Muscle of leg (tissue), 11 donors: ENCODE data around the gene SHLD1. TPM values are rescaled to one million over a fixed set of nuclear protein-coding genes. Genes with fewer than 3 reads are reported as not detected.
"Not testable (repeated sequence)": the region's sequence is repeated elsewhere in the genome, so short reads cannot be mapped to it uniquely, and the experiment has no call there.

ENCODE experiments used
- DNase-seq: peaks from one replicate; pipeline ENCODE4 v3.0.0; 2013
- H3K27ac ChIP-seq: one replicate; pipeline ENCODE4 v1.5.1; 2013; ENCODE audit warnings: mild to moderate bottlenecking, low read length, control low read depth
- H3K27me3 ChIP-seq: one replicate; pipeline ENCODE4 v1.6.1; 2013; ENCODE audit warnings: low read length; ENCODE audit not compliant: control insufficient read depth, insufficient read depth
- H3K36me3 ChIP-seq: one replicate; pipeline ENCODE4 v1.6.1; 2013; ENCODE audit warnings: low read length; ENCODE audit not compliant: control insufficient read depth, insufficient read depth
- H3K4me1 ChIP-seq: one replicate; pipeline ENCODE4 v1.6.1; 2013; ENCODE audit warnings: low read length; ENCODE audit not compliant: control insufficient read depth, insufficient read depth
- H3K4me3 ChIP-seq: one replicate; pipeline ENCODE4 v1.5.1; 2013; ENCODE audit warnings: low read length, control low read depth
- H3K9me3 ChIP-seq: replicated peaks from 2 replicates; pipeline ENCODE4 v1.6.1; 2013; ENCODE audit warnings: low read depth, low read length; ENCODE audit not compliant: control insufficient read depth
- WGBS: methylation state at CpG from one replicate; pipeline ENCODE4 v1.1.5; 2013; ENCODE audit warnings: missing lambda C conversion rate; ENCODE audit not compliant: insufficient coverage; 5-methylcytosine and 5-hydroxymethylcytosine counted together
- polyA plus RNA-seq, 8 donors: library from polyadenylated mRNA; unstranded; fragments of 120-200 nt; gene quantifications; one replicate each; pipeline versions ENCODE4 v1.2.1 to v1.2.3, GENCODE V29; 2013; ENCODE audit warnings: inconsistent platforms in 1 of 8, low replicate concordance in 1 of 8; ENCODE audit not compliant: insufficient read length in 8 of 8, insufficient read depth in 1 of 8
- total RNA-seq: library from RNA; stranded (reverse); fragments of 120-200 nt; gene quantifications from one replicate; pipeline ENCODE4 v1.2.4, GENCODE V29; 2013

Gene SHLD1
- total and polyA plus RNA-seq, 9 donors: 4.3 to 8.0 (median 6.1) TPM

DNA sequence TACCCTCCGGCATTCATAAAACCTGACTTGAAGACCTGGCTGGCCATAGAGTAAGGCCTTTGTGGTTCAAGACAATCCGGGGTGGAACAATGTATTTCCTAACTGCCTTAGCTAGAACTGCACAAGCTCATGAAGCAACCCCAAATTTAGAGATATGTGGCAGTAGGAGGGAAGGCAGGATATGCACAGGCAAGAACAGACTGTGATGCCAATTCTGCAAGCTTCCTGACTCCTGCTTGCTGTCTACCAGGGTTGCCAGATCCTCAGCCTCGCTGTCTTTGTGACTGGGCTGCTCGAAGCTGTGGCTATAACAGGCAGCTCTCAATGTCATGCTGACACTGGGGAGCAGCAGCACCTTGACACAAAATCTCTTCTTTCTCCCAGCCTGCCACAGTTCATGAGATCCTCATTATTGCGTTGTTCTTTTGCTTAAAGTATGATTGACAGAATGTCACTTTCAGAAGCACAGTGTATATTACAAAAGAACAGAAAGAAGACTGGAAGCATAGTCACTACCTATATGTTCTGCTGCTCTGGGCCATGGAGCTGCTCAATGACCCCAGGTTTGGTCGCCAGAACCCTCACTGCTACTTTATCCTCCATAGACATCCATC lies 18.3 kb upstream of the SHLD1 start:
- Histone ChIP-seq H3K27ac (no peak overlapping the region), H3K36me3 (no peaks in the 10 kb centered on the region), H3K27me3 (no peaks in the 10 kb centered on the region), H3K4me1 (peaks cover 8% of the 10 kb centered on the region), H3K4me3 (no peak overlapping the region), H3K9me3 (peaks cover 3% of the 10 kb centered on the region)
- 68% methylated on average over 2 of the region's 6 CpGs for WGBS
- no peak for DNase-seq

GRCh38 chr20:5734602-5735001 lies 15.6 kb upstream of the SHLD1 start:
- H3K27me3 ChIP-seq: no peaks in the 10 kb centered on the region
- H3K9me3 ChIP-seq: no peaks in the 10 kb centered on the region
- DNase-seq: no peak
- no peak overlapping the region for H3K27ac ChIP-seq
- H3K4me3 ChIP-seq: no peak overlapping the region
- no CpG with 5 or more reads among the region's 1 CpG for WGBS
- no peaks in the 10 kb centered on the region for H3K36me3 ChIP-seq
- peaks cover 16% of the 10 kb centered on the region for H3K4me1 ChIP-seq

DNA sequence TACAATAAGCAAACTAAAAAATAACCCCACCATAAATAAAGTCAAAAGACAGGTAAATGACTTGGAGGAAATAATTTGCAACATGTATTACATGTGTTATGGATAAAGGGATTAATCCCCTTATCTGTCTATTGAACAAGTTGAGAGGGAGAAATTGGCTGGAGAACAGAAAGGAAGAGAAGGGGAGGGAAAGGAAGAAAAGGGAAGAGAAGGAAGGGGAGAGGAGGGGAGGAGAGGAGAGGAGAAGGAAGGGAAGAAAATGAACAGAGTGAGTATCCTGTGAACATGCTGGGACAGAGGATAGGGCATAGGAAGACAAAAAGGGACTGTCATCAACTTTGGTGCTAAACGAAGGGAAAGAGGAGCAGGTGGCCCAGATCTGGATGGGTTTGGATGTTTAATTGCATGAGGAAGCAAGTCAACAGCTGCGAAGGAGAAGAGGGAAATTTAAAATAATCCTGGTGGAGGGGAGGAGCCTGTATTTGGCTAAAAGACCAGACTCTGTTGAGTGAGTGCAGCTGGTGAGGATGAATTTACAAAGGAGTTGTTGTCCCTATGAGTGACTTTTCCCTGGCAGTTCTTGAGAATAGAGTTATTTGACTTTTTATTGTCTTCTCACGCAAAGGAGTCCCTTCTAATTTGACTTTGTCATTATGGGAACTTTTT lies 14.2 kb upstream of the SHLD1 start:
- WGBS: 20% methylated on average over 2 of the region's 3 CpGs
- H3K9me3 ChIP-seq: no peaks in the 10 kb centered on the region
- H3K27me3 ChIP-seq: no peaks in the 10 kb centered on the region
- no peaks in the 10 kb centered on the region for H3K36me3 ChIP-seq
- peaks cover 16% of the 10 kb centered on the region for H3K4me1 ChIP-seq
- peak; percentile 85 for DNase-seq
- H3K4me3 ChIP-seq: no peak overlapping the region
- peak overlapping the region; percentile 59 for H3K27ac ChIP-seq

- H3K9me3 ChIP-seq: no peaks in the 10 kb centered on the region
- no peak overlapping the region for H3K27ac ChIP-seq
- WGBS: no CpG with 5 or more reads among the region's 3 CpGs
- H3K4me1 ChIP-seq: peaks cover 16% of the 10 kb centered on the region
- H3K27me3 ChIP-seq: no peaks in the 10 kb centered on the region
- H3K36me3 ChIP-seq: no peaks in the 10 kb centered on the region
- H3K4me3 ChIP-seq: no peak overlapping the region
- no peak for DNase-seq
Measured at GRCh38 chr20:5737619-5737953, 12.6 kb upstream of the SHLD1 start.

- H3K4me3 ChIP-seq: no peak overlapping the region
- no peak for DNase-seq
- H3K27ac ChIP-seq: no peak overlapping the region
- H3K36me3 ChIP-seq: no peaks in the 10 kb centered on the region
- H3K4me1 ChIP-seq: peaks cover 16% of the 10 kb centered on the region
- H3K9me3 ChIP-seq: no peaks in the 10 kb centered on the region
- no peaks in the 10 kb centered on the region for H3K27me3 ChIP-seq
- 100% methylated on average over 1 of the region's 3 CpGs for WGBS
Measured at GRCh38 chr20:5737966-5738365, 12.2 kb upstream of the SHLD1 start.

DNA sequence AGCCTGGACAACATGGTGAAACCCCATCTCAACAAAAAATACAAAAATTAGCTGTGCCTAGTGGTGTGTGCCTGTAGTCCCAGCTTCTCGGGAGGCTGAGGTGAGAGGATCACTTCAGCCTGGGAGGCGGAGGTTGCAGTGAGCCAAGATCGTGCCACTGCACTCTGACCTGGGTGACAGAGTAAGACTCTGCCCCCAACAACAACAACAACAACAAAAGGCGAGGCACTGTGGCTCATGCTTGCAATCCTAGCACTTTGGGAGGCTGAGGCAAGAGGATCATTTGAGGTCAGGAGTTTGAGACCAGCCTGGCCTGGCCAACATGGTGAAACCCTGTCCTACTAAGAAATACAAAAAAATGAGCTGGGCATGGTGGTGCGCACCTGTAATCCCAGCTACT lies 9.6 kb upstream of the SHLD1 start:
- not testable (repeated sequence) for H3K4me3 ChIP-seq, H3K9me3 ChIP-seq, H3K36me3 ChIP-seq, DNase-seq, H3K27ac ChIP-seq, H3K27me3 ChIP-seq
- WGBS: no CpG with 5 or more reads among the region's 5 CpGs
- H3K4me1 ChIP-seq: peaks cover 16% of the 10 kb centered on the region

GRCh38 chr20:5741089-5741488 lies 9.1 kb upstream of the SHLD1 start:
- H3K9me3 ChIP-seq: no peaks in the 10 kb centered on the region
- H3K27ac ChIP-seq: no peak overlapping the region
- H3K36me3 ChIP-seq: no peaks in the 10 kb centered on the region
- H3K4me1 ChIP-seq: peaks cover 14% of the 10 kb centered on the region
- 67% methylated on average over 1 of the region's 2 CpGs for WGBS
- no peak overlapping the region for H3K4me3 ChIP-seq
- no peak for DNase-seq
- no peaks in the 10 kb centered on the region for H3K27me3 ChIP-seq

- no peak for DNase-seq
- no peak overlapping the region for H3K27ac ChIP-seq
- no CpG with 5 or more reads among the region's 2 CpGs for WGBS
- no peaks in the 10 kb centered on the region for H3K36me3 ChIP-seq
- no peaks in the 10 kb centered on the region for H3K9me3 ChIP-seq
- H3K27me3 ChIP-seq: no peaks in the 10 kb centered on the region
- H3K4me1 ChIP-seq: peaks cover 6% of the 10 kb centered on the region
- no peak overlapping the region for H3K4me3 ChIP-seq
Measured at GRCh38 chr20:5742041-5742440, 8.2 kb upstream of the SHLD1 start.

DNA sequence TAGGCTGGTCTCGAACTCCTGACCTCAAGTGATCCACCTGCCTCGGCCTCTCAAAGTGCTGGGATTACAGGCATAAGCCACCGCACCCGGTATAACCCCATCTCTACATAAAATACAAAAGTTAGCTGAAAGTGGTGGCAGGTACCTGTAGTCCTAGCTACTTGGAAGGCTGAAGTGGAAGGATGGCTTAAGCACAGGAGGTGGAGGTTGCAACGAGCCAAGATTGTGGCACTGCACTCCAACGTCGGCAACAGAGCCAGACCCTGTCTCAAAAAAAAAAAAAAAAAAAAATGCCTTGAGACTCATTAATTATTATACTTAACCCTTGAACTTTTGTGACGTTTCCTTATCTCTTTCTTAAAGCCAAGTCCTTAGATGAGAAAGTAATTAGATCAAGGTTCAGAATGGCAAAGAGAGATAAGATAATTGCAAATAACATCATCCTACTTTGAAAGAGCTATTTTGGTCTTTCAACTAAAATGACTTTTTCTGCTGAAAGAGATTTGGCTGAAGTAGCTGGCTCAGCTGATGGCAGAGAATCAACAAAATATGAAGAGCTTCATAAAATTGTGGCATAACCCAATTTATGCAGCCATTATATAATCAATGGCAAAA lies 4.7 kb upstream of the SHLD1 start:
- DNase-seq: no peak
- Histone ChIP-seq H3K4me3 (no peak overlapping the region), H3K27ac (no peak overlapping the region), H3K9me3 (no peaks in the 10 kb centered on the region), H3K4me1 (no peaks in the 10 kb centered on the region), H3K27me3 (no peaks in the 10 kb centered on the region), H3K36me3 (no peaks in the 10 kb centered on the region)
- WGBS: no CpG with 5 or more reads among the region's 8 CpGs

GRCh38 chr20:5746064-5746463 lies 4.1 kb upstream of the SHLD1 start:
- no peaks in the 10 kb centered on the region for H3K9me3 ChIP-seq
- H3K27me3 ChIP-seq: no peaks in the 10 kb centered on the region
- H3K4me1 ChIP-seq: peaks cover 2% of the 10 kb centered on the region
- H3K27ac ChIP-seq: no peak overlapping the region
- WGBS: no CpG with 5 or more reads among the region's 1 CpG
- no peak overlapping the region for H3K4me3 ChIP-seq
- no peak for DNase-seq
- no peaks in the 10 kb centered on the region for H3K36me3 ChIP-seq
